ENCODE measurements around the gene MBNL3. TPM values are rescaled to one million over a fixed set of nuclear protein-coding genes. Genes with fewer than 3 reads are reported as not detected.

The MBNL3 gene
- total RNA-seq, 1 donor from 2014 or later: 21.8 TPM

- no peak for DNase-seq (ENCODE audit: low read depth, low spot score)
- no peak for TF ChIP-seq CTCF (conservative IDR thresholded peaks at IDR 0.05)
- Mint-ChIP-seq H3K9me3 (peaks cover 7% of the 10 kb centered on the region), H3K36me3 (ENCODE audit: low read depth) (peaks cover 19% of the 10 kb centered on the region), H3K4me1 (peaks cover 20% of the 10 kb centered on the region), H3K4me3 (peak overlapping the region; percentile 32), H3K27ac (ENCODE audit: unreplicated experiment) (peak overlapping the region; percentile 19), H3K27me3 (ENCODE audit: low read depth) (no peaks in the 10 kb centered on the region)
Observed at GRCh38 chrX:132433551-132433950, 55.3 kb downstream of the MBNL3 start.

GRCh38 chrX:132433001-132433400 lies 55.8 kb downstream of the MBNL3 start:
- no peak for TF ChIP-seq CTCF (conservative IDR thresholded peaks at IDR 0.05)
- H3K27ac Mint-ChIP-seq (ENCODE audit: unreplicated experiment): peak overlapping the region; percentile 46
- H3K4me3 Mint-ChIP-seq: peak overlapping the region; percentile 10
- H3K36me3 Mint-ChIP-seq (ENCODE audit: low read depth): peaks cover 19% of the 10 kb centered on the region
- H3K9me3 Mint-ChIP-seq: peaks cover 7% of the 10 kb centered on the region
- DNase-seq (ENCODE audit: low read depth, low spot score): no peak
- no peaks in the 10 kb centered on the region for H3K27me3 Mint-ChIP-seq (ENCODE audit: low read depth)
- H3K4me1 Mint-ChIP-seq: peaks cover 20% of the 10 kb centered on the region

- Mint-ChIP-seq H3K27ac (ENCODE audit: unreplicated experiment) (no peak overlapping the region), H3K4me1 (peaks cover 20% of the 10 kb centered on the region), H3K4me3 (no peak overlapping the region), H3K36me3 (ENCODE audit: low read depth) (peaks cover 13% of the 10 kb centered on the region), H3K9me3 (peaks cover 7% of the 10 kb centered on the region), H3K27me3 (ENCODE audit: low read depth) (no peaks in the 10 kb centered on the region)
- no peak for DNase-seq (ENCODE audit: low read depth, low spot score)
- TF ChIP-seq CTCF (conservative IDR thresholded peaks at IDR 0.05): no peak
Observed at GRCh38 chrX:132428896-132429295, 59.9 kb downstream of the MBNL3 start.

- TF ChIP-seq CTCF (conservative IDR thresholded peaks at IDR 0.05): no peak
- no peak overlapping the region for H3K4me3 Mint-ChIP-seq
- H3K27me3 Mint-ChIP-seq (ENCODE audit: low read depth): no peaks in the 10 kb centered on the region
- H3K27ac Mint-ChIP-seq (ENCODE audit: unreplicated experiment): no peak overlapping the region
- DNase-seq (ENCODE audit: low read depth, low spot score): no peak
- peaks cover 4% of the 10 kb centered on the region for H3K36me3 Mint-ChIP-seq (ENCODE audit: low read depth)
- H3K4me1 Mint-ChIP-seq: peaks cover 4% of the 10 kb centered on the region
- H3K9me3 Mint-ChIP-seq: no peaks in the 10 kb centered on the region
Observed at GRCh38 chrX:132426695-132427281, 62.0 kb downstream of the MBNL3 start.

- no peak overlapping the region for H3K27ac Mint-ChIP-seq (ENCODE audit: unreplicated experiment)
- H3K9me3 Mint-ChIP-seq: no peaks in the 10 kb centered on the region
- DNase-seq (ENCODE audit: low read depth, low spot score): no peak
- peaks cover 4% of the 10 kb centered on the region for H3K4me1 Mint-ChIP-seq
- no peaks in the 10 kb centered on the region for H3K36me3 Mint-ChIP-seq (ENCODE audit: low read depth)
- H3K4me3 Mint-ChIP-seq: no peak overlapping the region
- no peaks in the 10 kb centered on the region for H3K27me3 Mint-ChIP-seq (ENCODE audit: low read depth)
- no peak for TF ChIP-seq CTCF (conservative IDR thresholded peaks at IDR 0.05)
Observed at GRCh38 chrX:132425744-132426318, 63.0 kb downstream of the MBNL3 start.
